WTC11 (cell line): ENCODE measurements around the gene SGIP1.

Experiments used
- ARID4B ChIP-seq: sonication (generic); formaldehyde crosslinking; IDR thresholded peaks from 2 replicates; pipeline ENCODE4 v1.8.0; 2023; ENCODE audit warnings: missing genetic modification reagents, mild to moderate bottlenecking, borderline replicate concordance
- CREB1 ChIP-seq: sonication (generic); formaldehyde crosslinking; IDR thresholded peaks from 2 replicates; pipeline ENCODE4 v1.8.0; 2023; ENCODE audit warnings: mild to moderate bottlenecking, missing genetic modification reagents
- CTCF ChIP-seq: fragments of 200-600 bp; IDR thresholded peaks from 2 replicates; pipeline ENCODE4 v1.8.0; 2022; ENCODE audit warnings: antibody characterized with exemption
- E2F4 ChIP-seq: sonication (generic); formaldehyde crosslinking; IDR thresholded peaks from 2 replicates; pipeline ENCODE4 v1.8.1; 2022; ENCODE audit warnings: low read depth, mild to moderate bottlenecking, moderate library complexity, missing genetic modification reagents, borderline replicate concordance
- ETV6 ChIP-seq: sonication (generic); formaldehyde crosslinking; IDR thresholded peaks from 2 replicates; pipeline ENCODE4 v1.8.1; 2022; ENCODE audit warnings: mild to moderate bottlenecking, missing genetic modification reagents
- HMGXB4 ChIP-seq: sonication (generic); formaldehyde crosslinking; IDR thresholded peaks from 2 replicates; pipeline ENCODE4 v1.8.1; 2023; ENCODE audit warnings: mild to moderate bottlenecking, moderate library complexity, missing genetic modification reagents
- JUN ChIP-seq: sonication (generic); formaldehyde crosslinking; IDR thresholded peaks from 2 replicates; pipeline ENCODE4 v1.8.0; 2023; ENCODE audit warnings: mild to moderate bottlenecking, missing genetic modification reagents
- MXD4 ChIP-seq: fragments of 250-450 bp; sonication (Bioruptor Pico); IDR thresholded peaks from 2 replicates; pipeline ENCODE4 v1.8.0; 2021; ENCODE audit warnings: mild to moderate bottlenecking, moderate library complexity, borderline replicate concordance
- MYBL2 ChIP-seq: sonication (generic); formaldehyde crosslinking; IDR thresholded peaks from 2 replicates; pipeline ENCODE4 v1.8.1; 2023; ENCODE audit warnings: mild to moderate bottlenecking, moderate library complexity, missing genetic modification reagents
- NR3C1 ChIP-seq: sonication (generic); formaldehyde crosslinking; conservative IDR thresholded peaks from 2 replicates; pipeline ENCODE4 v1.8.1; 2023; ENCODE audit warnings: low read depth, mild to moderate bottlenecking, missing genetic modification reagents
- SMAD3 ChIP-seq: sonication (generic); formaldehyde crosslinking; IDR thresholded peaks from 2 replicates; pipeline ENCODE4 v1.8.0; 2022; ENCODE audit warnings: missing genetic modification reagents, mild to moderate bottlenecking, borderline replicate concordance
- STAT6 ChIP-seq: sonication (generic); formaldehyde crosslinking; conservative IDR thresholded peaks from 2 replicates; pipeline ENCODE4 v1.8.1; 2023; ENCODE audit warnings: mild to moderate bottlenecking, low read depth, missing genetic modification reagents, moderate library complexity
- ZBTB43 ChIP-seq: sonication (generic); formaldehyde crosslinking; IDR thresholded peaks from 2 replicates; pipeline ENCODE4 v1.8.1; 2023; ENCODE audit warnings: mild to moderate bottlenecking, missing genetic modification reagents
- ZNF263 ChIP-seq: sonication (generic); formaldehyde crosslinking; IDR thresholded peaks from 2 replicates; pipeline ENCODE4 v1.8.1; 2022; ENCODE audit warnings: low read depth, mild to moderate bottlenecking, moderate library complexity, missing genetic modification reagents

- TF ChIP-seq NR3C1: no peak
- TF ChIP-seq CTCF: no peak
- TF ChIP-seq ZBTB43 (CRISPR knock-in tag): no peak
- no peak for TF ChIP-seq E2F4 (CRISPR knock-in tag)
- no peak for TF ChIP-seq SMAD3
- no peak for TF ChIP-seq CREB1
- TF ChIP-seq ETV6 (CRISPR knock-in tag): no peak
- no peak for TF ChIP-seq STAT6 (CRISPR knock-in tag)
- TF ChIP-seq JUN (CRISPR knock-in tag): no peak
- TF ChIP-seq ZNF263 (CRISPR knock-in tag): no peak
- TF ChIP-seq MYBL2 (CRISPR knock-in tag): no peak
- TF ChIP-seq MXD4 (CRISPR knock-in tag): no peak
- no peak for TF ChIP-seq HMGXB4 (CRISPR knock-in tag)
- TF ChIP-seq ARID4B (CRISPR knock-in tag): no peak
Measured at GRCh38 chr1:66617362-66618184, 83.6 kb downstream of the SGIP1 start.
